IPS-18c (cell line): ENCODE measurements around the gene RPS17.

Experiments used
- H3K4me3 ChIP-seq: 2 replicates; pipeline ENCODE4 v1.7.0; 2013; ENCODE audit warnings: low read depth, mild to moderate bottlenecking, low read length, moderate library complexity; ENCODE audit not compliant: insufficient read depth
- H3K9me3 ChIP-seq: one replicate; pipeline ENCODE4 v1.6.1; 2013; ENCODE audit warnings: mild to moderate bottlenecking, low read length, moderate library complexity; ENCODE audit not compliant: control insufficient read depth, insufficient read depth

RPS17 gene

DNA sequence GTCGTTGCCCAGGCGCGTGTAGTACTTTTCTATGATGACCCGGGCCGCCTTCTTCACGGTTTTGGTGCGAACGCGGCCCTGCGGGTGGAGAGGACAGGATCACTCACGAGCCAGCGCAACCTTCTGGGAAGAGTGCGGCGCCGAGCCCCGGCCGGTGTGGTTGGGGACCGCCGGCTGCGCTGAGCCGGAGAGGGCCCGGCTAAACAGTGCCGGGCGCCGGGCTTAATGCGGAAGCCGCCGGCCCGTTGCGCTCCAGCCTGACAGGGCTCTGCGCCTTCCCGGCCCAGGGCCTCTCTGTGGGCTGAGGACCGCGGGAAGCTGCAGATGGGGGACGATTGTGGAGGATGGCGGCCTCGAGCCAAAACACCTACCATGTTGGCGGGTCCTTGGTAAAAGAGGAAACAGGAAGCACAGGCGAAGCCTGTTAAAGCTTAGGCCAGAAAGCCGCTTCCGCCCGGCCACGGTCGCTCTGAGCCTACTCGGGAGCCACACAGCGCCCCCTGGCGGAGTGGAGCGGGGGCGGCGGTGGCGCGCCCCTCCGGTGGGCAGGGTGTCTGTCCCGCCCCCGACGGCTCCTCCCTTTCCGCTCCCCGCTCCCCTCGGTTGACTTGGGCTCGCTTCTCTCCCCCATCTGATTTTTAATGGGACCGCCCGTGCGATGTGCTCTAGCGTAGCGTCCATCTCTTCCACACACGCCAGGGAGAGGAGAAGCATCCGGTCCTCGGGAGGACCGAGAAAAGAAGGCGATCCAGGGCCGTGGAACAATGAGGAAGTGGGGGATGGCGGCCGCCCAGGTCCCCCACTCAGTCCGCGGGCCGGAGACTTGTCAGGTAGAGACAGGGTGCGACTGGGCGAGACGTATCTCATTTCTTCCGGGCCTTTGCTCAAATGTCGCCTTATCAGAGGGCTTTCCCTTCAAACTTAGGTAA, at the start of gene RPS17:
Gene RPS17 (minus strand): TSS at position 403 of the 929 bp plus-strand sequence. CDS start 29 bp downstream, at position 374.
- H3K9me3 ChIP-seq = no peaks in the 10 kb centered on the region

DNA sequence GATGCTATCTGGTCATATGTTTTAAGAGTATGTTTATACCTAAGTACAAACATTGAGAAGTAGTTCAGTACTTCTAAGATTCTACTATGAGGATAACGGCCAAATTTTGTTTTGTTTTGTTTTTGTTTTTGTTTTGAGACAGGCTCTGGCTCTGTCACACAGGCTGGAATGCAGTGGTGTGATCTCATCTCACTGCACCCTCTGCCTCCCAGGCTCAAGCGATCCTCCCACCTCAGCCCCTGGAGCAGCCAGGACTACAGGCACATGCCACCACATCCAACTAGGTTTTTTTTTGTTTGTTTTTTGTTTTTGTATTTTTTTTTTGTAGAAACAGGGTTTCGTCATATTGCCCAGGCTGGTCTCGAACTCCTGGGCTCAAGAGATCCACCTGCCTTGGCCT, 47.5 kb upstream of the RPS17 start:
- Histone ChIP-seq H3K9me3 (no peaks in the 10 kb centered on the region), H3K4me3 (no peak overlapping the region)

More for the DNA sequence above, at the start of gene RPS17:
- peak within 1 kb of the TSS; percentile 90 for H3K4me3 ChIP-seq

DNA sequence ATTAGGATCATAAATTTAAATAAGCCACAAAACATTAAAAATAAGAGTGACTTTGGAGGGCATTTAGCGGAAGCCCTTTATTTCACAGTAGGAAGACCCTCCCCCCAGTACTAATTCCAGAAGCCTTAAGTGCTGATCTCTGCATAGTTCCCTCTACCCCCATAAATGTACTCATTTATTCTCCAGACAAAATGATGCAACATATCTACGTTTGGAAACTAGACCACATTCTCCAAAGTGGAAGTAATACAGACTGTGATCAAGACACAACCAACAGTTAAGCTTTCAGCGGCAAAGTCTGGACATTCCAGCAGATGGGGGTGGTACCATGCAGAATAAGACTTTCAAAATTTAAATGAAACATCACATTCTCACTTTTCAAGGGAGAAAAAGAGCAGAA, 44.8 kb upstream of the RPS17 start:
- no peak overlapping the region for H3K4me3 ChIP-seq
- no peaks in the 10 kb centered on the region for H3K9me3 ChIP-seq

GRCh38 chr15:82580713-82581112, 40.5 kb upstream of the RPS17 start:
- Histone ChIP-seq H3K9me3 (no peaks in the 10 kb centered on the region), H3K4me3 (no peak overlapping the region)

- H3K4me3 ChIP-seq = no peak overlapping the region
- no peaks in the 10 kb centered on the region for H3K9me3 ChIP-seq
Measured at GRCh38 chr15:82575335-82575734, 35.1 kb upstream of the RPS17 start.

GRCh38 chr15:82572986-82573385, 32.7 kb upstream of the RPS17 start:
- Histone ChIP-seq H3K4me3 (no peak overlapping the region), H3K9me3 (no peaks in the 10 kb centered on the region)

DNA sequence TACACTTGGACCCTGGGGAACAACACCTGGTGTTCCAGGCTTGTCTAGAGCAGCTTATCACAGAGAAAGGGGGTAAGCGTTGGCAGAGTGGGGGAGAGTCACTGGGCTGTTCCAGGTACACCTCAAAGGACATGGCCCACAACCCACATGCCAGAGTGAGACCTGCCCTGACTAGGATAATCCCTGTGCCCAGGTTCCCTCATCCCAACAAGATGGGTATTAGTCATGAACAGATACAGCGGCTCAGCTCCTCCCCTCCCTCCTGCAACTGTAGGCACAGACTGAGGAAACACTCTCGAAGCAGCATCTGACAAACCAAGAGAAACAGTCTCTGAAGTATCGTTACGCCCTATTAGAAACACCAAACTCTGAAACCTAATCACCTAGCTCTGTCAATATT, 32.1 kb upstream of the RPS17 start:
- no peaks in the 10 kb centered on the region for H3K9me3 ChIP-seq
- H3K4me3 ChIP-seq = no peak overlapping the region

GRCh38 chr15:82571722-82572222, 31.5 kb upstream of the RPS17 start:
- Histone ChIP-seq H3K4me3 (peak overlapping the region; percentile 34; the same call in 1 of the 2 replicates), H3K9me3 (no peaks in the 10 kb centered on the region)

- H3K4me3 ChIP-seq = no peak overlapping the region; the same call in 1 of the 2 replicates
- no peaks in the 10 kb centered on the region for H3K9me3 ChIP-seq
Measured at GRCh38 chr15:82570721-82571508, 30.7 kb upstream of the RPS17 start.

GRCh38 chr15:82569834-82570233, 29.6 kb upstream of the RPS17 start:
- H3K4me3 ChIP-seq = no peak overlapping the region
- no peaks in the 10 kb centered on the region for H3K9me3 ChIP-seq

DNA sequence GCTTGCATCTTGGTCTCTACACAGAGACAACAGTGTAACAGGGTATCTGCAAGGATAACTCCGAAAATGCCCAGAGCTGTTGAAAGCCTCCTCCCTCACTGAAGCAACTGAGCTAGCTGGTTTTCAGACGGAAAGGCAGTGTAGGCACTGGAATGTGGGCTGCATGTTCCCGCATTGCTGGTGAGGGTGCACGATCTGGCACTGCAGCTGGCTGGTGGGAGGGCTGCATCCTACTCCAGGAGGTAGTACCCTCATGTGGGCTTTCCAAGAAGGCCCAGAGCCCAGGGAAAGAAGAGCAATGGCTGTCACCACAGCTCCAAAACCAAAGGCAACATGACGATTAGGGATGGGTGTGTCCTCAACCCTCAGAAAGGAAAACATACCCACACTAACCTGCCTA, 28.7 kb upstream of the RPS17 start:
- no peak overlapping the region for H3K4me3 ChIP-seq
- H3K9me3 ChIP-seq = no peaks in the 10 kb centered on the region

GRCh38 chr15:82567661-82568060, 27.4 kb upstream of the RPS17 start:
- Histone ChIP-seq H3K4me3 (no peak overlapping the region), H3K9me3 (no peaks in the 10 kb centered on the region)

- H3K4me3 ChIP-seq = no peak overlapping the region
Measured at GRCh38 chr15:82566690-82567089, 26.4 kb upstream of the RPS17 start.

GRCh38 chr15:82558502-82558901, 18.2 kb upstream of the RPS17 start:
- Histone ChIP-seq H3K9me3 (no peaks in the 10 kb centered on the region), H3K4me3 (no peak overlapping the region)

More at GRCh38 chr15:82566690-82567089, 26.4 kb upstream of the RPS17 start:
- H3K9me3 ChIP-seq = no peaks in the 10 kb centered on the region

DNA sequence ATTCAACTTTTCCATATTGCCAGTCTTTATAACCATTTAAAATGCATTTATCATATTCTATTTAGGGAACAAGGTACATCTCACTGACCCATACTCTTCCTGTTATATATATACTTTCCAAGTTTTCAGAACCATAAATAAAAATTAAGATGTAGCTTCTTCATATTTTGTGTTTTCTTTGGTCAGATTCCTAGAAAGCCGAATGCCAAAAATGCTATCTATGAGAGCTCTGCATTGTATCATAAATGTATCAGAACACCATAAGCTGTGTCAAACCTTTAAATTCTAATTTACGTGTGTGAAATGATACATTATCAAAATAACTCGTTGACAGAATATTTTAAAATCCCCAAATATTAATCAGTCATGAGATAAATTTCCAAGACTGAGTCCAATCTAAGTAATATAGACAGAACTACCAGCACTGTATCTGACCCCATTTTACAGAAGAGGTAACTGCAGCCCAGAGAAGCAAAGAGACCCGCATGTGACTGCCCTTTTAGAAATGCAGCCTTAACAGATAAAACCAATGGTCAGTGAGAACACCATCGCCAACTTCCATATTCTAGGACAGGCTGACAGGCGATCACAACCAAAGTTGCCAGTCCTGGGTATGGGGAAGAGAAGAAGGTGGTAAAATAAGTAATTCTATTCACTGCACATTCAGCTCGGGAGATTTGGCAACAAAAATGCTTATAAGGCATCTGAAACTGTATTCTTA, 16.2 kb upstream of the RPS17 start:
- Histone ChIP-seq H3K9me3 (no peaks in the 10 kb centered on the region), H3K4me3 (no peak overlapping the region)

DNA sequence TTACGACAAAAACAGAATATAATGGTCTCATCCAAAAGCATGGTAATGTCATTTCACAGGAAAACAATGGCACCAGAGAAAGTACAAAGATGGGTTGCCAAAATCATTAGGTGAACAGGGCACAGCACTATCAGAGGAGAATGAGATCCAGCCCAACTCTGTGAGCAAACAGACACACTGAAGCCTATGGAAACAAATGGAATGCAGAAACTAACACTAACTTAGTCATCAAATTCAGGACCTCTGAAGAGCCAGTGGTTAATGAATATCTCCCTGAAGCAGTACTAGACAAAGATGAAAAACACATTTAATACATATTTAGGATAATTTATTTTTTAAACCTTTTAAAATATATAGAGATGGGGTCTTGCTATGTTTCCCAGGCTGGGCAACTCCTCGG, 14.6 kb upstream of the RPS17 start:
- H3K9me3 ChIP-seq = no peaks in the 10 kb centered on the region
- H3K4me3 ChIP-seq = no peak overlapping the region

DNA sequence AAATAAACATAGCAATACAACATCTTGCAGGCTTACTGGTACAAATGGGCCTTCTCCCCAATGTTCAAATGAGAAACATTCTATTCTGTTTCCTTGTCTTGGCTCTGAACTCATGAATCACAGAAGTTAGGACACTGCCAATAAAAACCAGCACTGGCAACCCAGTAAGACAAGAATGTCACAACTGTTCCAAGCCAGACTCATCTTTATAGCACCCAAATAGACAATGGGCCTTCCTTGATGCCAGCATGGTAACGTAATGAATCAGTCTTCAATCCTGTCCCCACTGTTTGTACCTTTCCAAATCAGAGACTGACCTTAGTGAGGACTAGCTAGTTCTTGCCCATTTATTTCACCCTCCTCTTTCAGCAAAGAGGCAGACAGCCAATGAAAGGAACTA, 14.1 kb upstream of the RPS17 start:
- Histone ChIP-seq H3K4me3 (no peak overlapping the region), H3K9me3 (no peaks in the 10 kb centered on the region)
